Fibroblast of lung (primary cell): Measurements from ENCODE around the gene HOXC10.
A peak's percentile ranks its signal among the peaks of the same experiment; 100 is the strongest.

ENCODE experiments used
- CTCF ChIP-seq, 2 donors: IDR thresholded peaks in 1 of 2; conservative IDR thresholded peaks in 1 of 2; 1 replicate in 1 of 2; 2 replicates in 1 of 2; pipeline ENCODE4 v1.5.1; 2011 to 2012; ENCODE audit warnings: low read length in 2 of 2, control low read depth in 1 of 2, inconsistent platforms in 1 of 2, low read depth in 1 of 2, mild to moderate bottlenecking in 1 of 2
- EZH2 ChIP-seq: IDR thresholded peaks from 2 replicates; pipeline ENCODE4 v1.5.1; 2012; ENCODE audit warnings: low read length, control low read depth, mild to moderate bottlenecking; ENCODE audit errors: missing control alignments

GRCh38 chr12:54033980-54034784 is 49.2 kb downstream of the HOXC10 start:
- TF ChIP-seq CTCF (conservative IDR thresholded peaks at IDR 0.05 in 1 of 2, IDR thresholded peaks at IDR 0.05 in 1 of 2; ENCODE audit: low read depth in 1 of 2, low read length in 2 of 2) (no peak), EZH2 (peak; percentile 26)
